ENCODE measurements around the gene ZNF775. TPM values are rescaled to one million over a fixed set of nuclear protein-coding genes. Genes with fewer than 3 reads are reported as not detected.

Gene ZNF775
- total RNA-seq, 4 donors from 2014 or later: 1.2 to 2.3 (median 1.8) TPM

DNA sequence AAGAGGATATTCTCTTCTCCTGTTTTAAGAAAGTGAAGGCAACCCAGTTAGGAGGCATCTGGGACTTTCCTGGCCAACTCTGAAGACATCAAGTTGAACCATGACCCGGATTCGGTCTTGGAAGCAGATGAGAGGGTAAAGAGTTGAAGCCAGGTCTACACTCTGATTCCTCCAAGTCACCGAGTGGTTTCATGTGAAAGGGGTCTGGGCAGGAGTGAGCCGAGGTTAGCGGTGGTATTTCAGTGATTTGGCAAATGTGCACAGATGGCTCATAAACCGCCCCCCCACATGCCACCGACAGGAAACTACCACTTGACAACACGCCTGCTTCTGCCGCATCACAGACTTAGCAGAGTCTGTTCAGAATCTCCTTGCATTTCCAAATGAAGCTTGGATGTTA lies 21.9 kb upstream of the ZNF775 start:
- Histone ChIP-seq H3K27ac (no peak overlapping the region), H3K9me3 (no peaks in the 10 kb centered on the region)
- intact Hi-C loops (cut with DNase I): loop anchor here (5.0 kb wide), 1 partner anchor 65 kb away; no protein-coding TSS in a partner anchor

DNA sequence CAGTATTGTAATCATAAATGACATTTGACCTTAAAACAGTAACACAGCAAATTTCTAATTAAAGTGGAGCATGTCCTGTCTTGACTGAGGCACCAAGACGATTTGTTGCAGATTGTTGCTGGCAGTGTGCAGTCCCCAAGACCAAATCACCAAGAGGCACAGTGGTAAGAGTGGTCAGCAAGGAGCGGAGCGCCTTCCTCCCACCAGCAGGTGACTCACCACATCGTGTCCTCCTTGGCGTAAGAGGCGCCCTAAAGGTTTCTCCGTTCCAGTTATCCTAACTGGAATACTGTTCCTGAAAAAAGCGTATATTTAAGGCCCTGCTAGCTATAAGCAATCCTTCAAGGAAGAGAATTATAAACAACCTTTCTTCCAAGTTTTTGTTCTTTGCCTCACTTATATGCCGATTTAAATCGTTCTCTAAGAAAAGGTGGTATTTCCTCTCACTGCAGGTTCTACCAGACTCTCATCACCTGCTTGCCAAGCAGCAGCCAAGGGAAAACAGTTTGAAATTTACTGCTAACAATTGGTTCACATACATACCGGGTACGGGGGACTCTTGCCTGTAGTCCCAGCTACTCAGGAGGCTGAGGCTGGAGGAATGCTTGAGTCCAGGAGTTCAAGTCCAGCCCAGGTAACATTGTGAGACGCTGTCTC lies 21.2 kb upstream of the ZNF775 start:
- Histone ChIP-seq H3K36me3 (no peaks in the 10 kb centered on the region), H3K27me3 (no peaks in the 10 kb centered on the region), H3K27ac (no peak overlapping the region), H3K4me3 (no peak overlapping the region), H3K4me1 (peaks cover 0 to 4% (median 0%) of the 10 kb centered on the region in 3 donors), H3K9me3 (no peaks in the 10 kb centered on the region)
- no peak for DNase-seq
- TF ChIP-seq POLR2A (IDR thresholded peaks at IDR 0.05): no peak
- TF ChIP-seq, protein P1, sequence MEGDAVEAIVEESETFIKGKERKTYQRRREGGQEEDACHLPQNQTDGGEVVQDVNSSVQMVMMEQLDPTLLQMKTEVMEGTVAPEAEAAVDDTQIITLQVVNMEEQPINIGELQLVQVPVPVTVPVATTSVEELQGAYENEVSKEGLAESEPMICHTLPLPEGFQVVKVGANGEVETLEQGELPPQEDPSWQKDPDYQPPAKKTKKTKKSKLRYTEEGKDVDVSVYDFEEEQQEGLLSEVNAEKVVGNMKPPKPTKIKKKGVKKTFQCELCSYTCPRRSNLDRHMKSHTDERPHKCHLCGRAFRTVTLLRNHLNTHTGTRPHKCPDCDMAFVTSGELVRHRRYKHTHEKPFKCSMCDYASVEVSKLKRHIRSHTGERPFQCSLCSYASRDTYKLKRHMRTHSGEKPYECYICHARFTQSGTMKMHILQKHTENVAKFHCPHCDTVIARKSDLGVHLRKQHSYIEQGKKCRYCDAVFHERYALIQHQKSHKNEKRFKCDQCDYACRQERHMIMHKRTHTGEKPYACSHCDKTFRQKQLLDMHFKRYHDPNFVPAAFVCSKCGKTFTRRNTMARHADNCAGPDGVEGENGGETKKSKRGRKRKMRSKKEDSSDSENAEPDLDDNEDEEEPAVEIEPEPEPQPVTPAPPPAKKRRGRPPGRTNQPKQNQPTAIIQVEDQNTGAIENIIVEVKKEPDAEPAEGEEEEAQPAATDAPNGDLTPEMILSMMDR (IDR thresholded peaks at IDR 0.05): no peak
- intact Hi-C loops (cut with DNase I): loop anchor here (5.0 kb wide), 1 partner anchor 64 kb away; no protein-coding TSS in a partner anchor
- 57 to 71% methylated on average over 11 to 13 of the region's 13 CpGs for WGBS, 2 donors

More for the DNA sequence above, 21.9 kb upstream of the ZNF775 start:
- 41 to 42% methylated on average over 8 to 9 of the region's 9 CpGs for WGBS, 2 donors
- no peak for TF ChIP-seq POLR2A (IDR thresholded peaks at IDR 0.05)
- TF ChIP-seq, protein P1 (IDR thresholded peaks at IDR 0.05): no peak
- DNase-seq: no peak
- Histone ChIP-seq H3K36me3 (no peaks in the 10 kb centered on the region), H3K4me1 (peaks cover 0 to 4% (median 0%) of the 10 kb centered on the region in 3 donors), H3K4me3 (no peak overlapping the region), H3K27me3 (no peaks in the 10 kb centered on the region)

DNA sequence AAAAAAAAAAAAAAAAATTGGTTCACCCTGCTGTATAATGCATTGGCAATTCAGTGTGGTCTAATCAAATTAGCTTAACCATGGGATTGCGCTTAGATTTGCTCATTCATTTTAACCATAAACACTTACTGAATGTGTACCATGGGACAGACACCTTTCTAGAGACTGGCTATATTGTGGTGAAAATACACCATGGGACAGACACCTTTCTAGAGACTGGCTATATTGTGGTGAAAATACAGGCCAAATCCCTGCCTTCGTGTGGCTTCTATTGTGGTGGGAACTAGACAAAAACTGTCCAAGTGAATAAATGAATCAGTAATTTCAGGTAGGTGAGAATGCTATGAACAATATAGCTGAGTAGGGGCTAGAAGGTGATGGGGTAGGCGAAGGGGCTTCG lies 20.7 kb upstream of the ZNF775 start:
- no peaks in the 10 kb centered on the region for H3K9me3 ChIP-seq
- no peak overlapping the region for H3K4me3 ChIP-seq
- intact Hi-C loops (cut with DNase I): loop anchor here (5.0 kb wide), 1 partner anchor 64 kb away; no protein-coding TSS in a partner anchor
- TF ChIP-seq, protein P1 (IDR thresholded peaks at IDR 0.05): no peak
- no peak for TF ChIP-seq POLR2A (IDR thresholded peaks at IDR 0.05)
- DNase-seq: no peak
- H3K4me1 ChIP-seq: peaks cover 0 to 4% (median 0%) of the 10 kb centered on the region in 3 donors
- WGBS, 2 donors: 86 to 96% methylated on average over 4 of the region's 4 CpGs
- no peaks in the 10 kb centered on the region for H3K27me3 ChIP-seq
- no peaks in the 10 kb centered on the region for H3K36me3 ChIP-seq
- H3K27ac ChIP-seq: no peak overlapping the region

DNA sequence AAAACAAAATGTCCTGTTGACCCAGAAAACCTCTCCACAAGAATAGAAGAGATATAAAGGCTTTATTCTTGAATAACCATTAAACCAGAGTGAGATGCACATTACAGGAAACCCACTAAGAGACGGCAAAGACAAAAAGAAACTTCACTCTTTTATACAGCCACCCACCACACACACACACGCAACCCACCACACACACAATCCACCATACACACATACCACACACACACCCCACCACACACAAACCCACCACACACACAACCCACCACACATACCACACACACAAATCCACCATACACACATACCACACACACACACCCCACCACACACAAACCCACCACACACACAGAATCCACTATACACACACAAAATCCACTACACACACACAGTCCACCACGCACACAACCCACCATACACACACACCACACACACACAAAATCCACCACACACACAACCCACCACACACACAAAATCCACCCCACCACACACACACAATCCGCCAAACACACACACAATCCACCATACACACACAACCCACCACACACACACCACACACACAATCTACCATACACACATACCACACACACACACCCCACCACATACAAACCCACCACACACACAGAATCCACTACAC lies 20.0 kb upstream of the ZNF775 start:
- intact Hi-C loops (cut with DNase I): loop anchor here (5.0 kb wide), 1 partner anchor 63 kb away; no protein-coding TSS in a partner anchor
- no peak for DNase-seq
- 82 to 89% methylated on average over 4 of the region's 4 CpGs for WGBS, 2 donors

More for the DNA sequence above, 20.0 kb upstream of the ZNF775 start:
- peaks cover 0 to 4% (median 0%) of the 10 kb centered on the region in 3 donors for H3K4me1 ChIP-seq
- no peak overlapping the region for H3K4me3 ChIP-seq
- no peaks in the 10 kb centered on the region for H3K9me3 ChIP-seq
- no peaks in the 10 kb centered on the region for H3K36me3 ChIP-seq
- H3K27ac ChIP-seq: no peak overlapping the region
- TF ChIP-seq, protein P1 (IDR thresholded peaks at IDR 0.05): no peak
- TF ChIP-seq POLR2A (IDR thresholded peaks at IDR 0.05): no peak
- H3K27me3 ChIP-seq: no peaks in the 10 kb centered on the region

Data from esophagus squamous epithelium (tissue), 5 donors.